Hepatocyte (in vitro differentiated cells): ENCODE results near the gene AVEN. TPM values are rescaled to one million over a fixed set of nuclear protein-coding genes. Genes with fewer than 3 reads are reported as not detected.
"Not testable (repeated sequence)": the region's sequence is repeated elsewhere in the genome, so short reads cannot be mapped to it uniquely, and the experiment has no call there.

Experiments
- DNase-seq: peaks from one replicate; pipeline ENCODE4 v3.0.0-alpha.2; 2016; ENCODE audit warnings: low spot score
- H2AFZ ChIP-seq: fragments of 200-600 bp; sonication (generic); 2 replicates; pipeline ENCODE4 v1.6.0; 2016; ENCODE audit warnings: antibody characterized with exemption, mild to moderate bottlenecking
- H3K27ac ChIP-seq: fragments of 200-600 bp; sonication (generic); 2 replicates; pipeline ENCODE4 v1.5.1; 2016; ENCODE audit warnings: mild to moderate bottlenecking
- H3K27me3 ChIP-seq: fragments of 200-600 bp; sonication (generic); 2 replicates; pipeline ENCODE4 v1.6.1; 2016
- H3K36me3 ChIP-seq: fragments of 200-600 bp; sonication (generic); replicated peaks from 2 replicates; pipeline ENCODE4 v1.5.1; 2016; ENCODE audit warnings: low read depth; ENCODE audit not compliant: insufficient read depth
- H3K4me1 ChIP-seq: fragments of 200-600 bp; sonication (generic); 2 replicates; pipeline ENCODE4 v1.5.1; 2016; ENCODE audit warnings: mild to moderate bottlenecking, moderate library complexity; ENCODE audit not compliant: insufficient read depth
- H3K4me2 ChIP-seq: fragments of 200-600 bp; sonication (generic); 2 replicates; pipeline ENCODE4 v1.6.0; 2016
- H3K4me3 ChIP-seq: fragments of 200-600 bp; sonication (generic); 2 replicates; pipeline ENCODE4 v1.5.1; 2016; ENCODE audit warnings: mild to moderate bottlenecking
- H3K79me2 ChIP-seq: fragments of 200-600 bp; sonication (generic); 2 replicates; pipeline ENCODE4 v1.6.0; 2017; ENCODE audit warnings: mild to moderate bottlenecking
- H3K9me2 ChIP-seq: fragments of 200-600 bp; sonication (generic); replicated peaks from 2 replicates; pipeline ENCODE4 v1.6.0; 2017; ENCODE audit warnings: mild to moderate bottlenecking; ENCODE audit not compliant: insufficient read depth
- H3K9me3 ChIP-seq: fragments of 200-600 bp; sonication (generic); 2 replicates; pipeline ENCODE4 v1.5.1; 2016; ENCODE audit warnings: low read depth, mild to moderate bottlenecking
- H4K20me1 ChIP-seq: fragments of 200-600 bp; sonication (generic); 2 replicates; pipeline ENCODE4 v1.6.0; 2016; ENCODE audit warnings: mild to moderate bottlenecking; ENCODE audit not compliant: insufficient read depth, poor library complexity, severe bottlenecking
- CTCF ChIP-seq: fragments of 200-600 bp; sonication (generic); IDR thresholded peaks from 2 replicates; pipeline ENCODE4 v1.5.1; 2016; ENCODE audit warnings: antibody characterized with exemption, mild to moderate bottlenecking; ENCODE audit not compliant: poor library complexity
- EZH2 ChIP-seq: fragments of 200-600 bp; sonication (generic); IDR thresholded peaks from 2 replicates; pipeline ENCODE4 v1.6.1; 2016; ENCODE audit warnings: antibody characterized with exemption, mild to moderate bottlenecking, borderline replicate concordance
- EZH2phosphoT487 ChIP-seq: fragments of 200-600 bp; sonication (generic); IDR thresholded peaks from one replicate; pipeline ENCODE4 v1.6.1; 2018; ENCODE audit warnings: antibody characterized with exemption, mild to moderate bottlenecking, low read depth, moderate library complexity; ENCODE audit not compliant: unreplicated experiment, severe bottlenecking
- WGBS: methylation state at CpG from one replicate; pipeline ENCODE4 v1.1.6; 2016; ENCODE audit warnings: low lambda C conversion rate; ENCODE audit errors: missing lambda C conversion rate; 5-methylcytosine and 5-hydroxymethylcytosine counted together
- polyA plus RNA-seq: library from polyadenylated mRNA; unstranded; fragments of >200 nt; fragmentation: Nextera tagmentation; extraction: Ambion mirVana; gene quantifications from 2 replicates; pipeline ENCODE4 v1.2.1, GENCODE V29; 2016
- total RNA-seq: library from RNA; depleted of rRNA; stranded (reverse); fragments of >200 nt; gene quantifications from 2 replicates; pipeline ENCODE4 v1.2.3, GENCODE V29; 2014

AVEN gene
- total and polyA plus RNA-seq, 2 experiments from 2014 or later, result 14.8 to 16.4 TPM

GRCh38 chr15:33825453-33825852, 213.6 kb downstream of the AVEN start:
- H3K9me2 ChIP-seq, result no peaks in the 10 kb centered on the region
- no peaks in the 10 kb centered on the region for H3K27me3 ChIP-seq

GRCh38 chr15:33823119-33823518, 215.9 kb downstream of the AVEN start:
- Histone ChIP-seq H3K4me1 (no peaks in the 10 kb centered on the region), H2AFZ (no peak overlapping the region), H3K4me3 (no peak overlapping the region), H3K27ac (peak overlapping the region; percentile 27), H3K9me3 (no peaks in the 10 kb centered on the region), H4K20me1 (no peaks in the 10 kb centered on the region), H3K4me2 (no peak overlapping the region), H3K27me3 (no peaks in the 10 kb centered on the region), H3K9me2 (no peaks in the 10 kb centered on the region), H3K79me2 (no peaks in the 10 kb centered on the region), H3K36me3 (no peaks in the 10 kb centered on the region)
- DNase-seq, result no peak
- no peak for TF ChIP-seq EZH2
- TF ChIP-seq CTCF, result no peak
- TF ChIP-seq EZH2phosphoT487, result no peak
- 82% methylated on average over 3 of the region's 3 CpGs for WGBS

More at GRCh38 chr15:33825453-33825852, 213.6 kb downstream of the AVEN start:
- Histone ChIP-seq H4K20me1 (no peaks in the 10 kb centered on the region), H3K27ac (no peak overlapping the region), H3K4me3 (no peak overlapping the region), H3K36me3 (no peaks in the 10 kb centered on the region), H3K4me1 (no peaks in the 10 kb centered on the region), H2AFZ (no peak overlapping the region), H3K9me3 (no peaks in the 10 kb centered on the region), H3K4me2 (no peak overlapping the region), H3K79me2 (no peaks in the 10 kb centered on the region)
- DNase-seq, result no peak
- TF ChIP-seq EZH2 (no peak), EZH2phosphoT487 (no peak), CTCF (no peak)
- 97% methylated on average over 8 of the region's 8 CpGs for WGBS

GRCh38 chr15:33822479-33822878, 216.5 kb downstream of the AVEN start:
- Histone ChIP-seq H3K9me2 (no peaks in the 10 kb centered on the region), H3K4me2 (no peak overlapping the region), H3K79me2 (no peaks in the 10 kb centered on the region), H3K4me3 (no peak overlapping the region), H3K9me3 (no peaks in the 10 kb centered on the region), H3K36me3 (no peaks in the 10 kb centered on the region), H2AFZ (no peak overlapping the region), H4K20me1 (no peaks in the 10 kb centered on the region), H3K27ac (no peak overlapping the region), H3K4me1 (no peaks in the 10 kb centered on the region), H3K27me3 (no peaks in the 10 kb centered on the region)
- no peak for TF ChIP-seq EZH2
- TF ChIP-seq CTCF, result no peak
- 73% methylated on average over 4 of the region's 4 CpGs for WGBS
- DNase-seq, result no peak

- not testable (repeated sequence) for H3K9me3 ChIP-seq, H3K79me2 ChIP-seq, H4K20me1 ChIP-seq, H3K4me2 ChIP-seq, H3K36me3 ChIP-seq, H3K9me2 ChIP-seq, H2AFZ ChIP-seq, DNase-seq, H3K27ac ChIP-seq, H3K4me3 ChIP-seq, H3K27me3 ChIP-seq, H3K4me1 ChIP-seq
- WGBS, result 100% methylated on average over 6 of the region's 6 CpGs
Observed at GRCh38 chr15:33819499-33819898, 219.5 kb downstream of the AVEN start.

Other genes with a start within 250 kb of the AVEN start
- gene CHRM5, start 70.7 kb downstream of the AVEN start, total RNA-seq, result not detected in 2 replicates
- gene CHRM5, start 70.7 kb downstream of the AVEN start, polyA plus RNA-seq, result 0.05 TPM in 1 of 2 replicates, not detected in the other
- 56.4 and 63.2 TPM in 2 replicates for gene EMC7, start 62.7 kb upstream of the AVEN start, total RNA-seq
- gene EMC7, start 62.7 kb upstream of the AVEN start, polyA plus RNA-seq, result 191 and 207 TPM in 2 replicates
- 1.9 and 2.0 TPM in 2 replicates for gene PGBD4, start 62.9 kb upstream of the AVEN start, total RNA-seq
- gene PGBD4, start 62.9 kb upstream of the AVEN start, polyA plus RNA-seq, result 0.54 and 0.56 TPM in 2 replicates
- gene KATNBL1, start 170.9 kb upstream of the AVEN start, total RNA-seq, result 127 and 166 TPM in 2 replicates
- gene KATNBL1, start 170.9 kb upstream of the AVEN start, polyA plus RNA-seq, result 55.4 and 72.0 TPM in 2 replicates
- 149 and 206 TPM in 2 replicates for gene EMC4, start 185.8 kb upstream of the AVEN start, total RNA-seq
- 165 and 173 TPM in 2 replicates for gene EMC4, start 185.8 kb upstream of the AVEN start, polyA plus RNA-seq